Kidney (tissue), 14 donors: ENCODE measurements around the gene VRK3. TPM values are rescaled to one million over a fixed set of nuclear protein-coding genes. Genes with fewer than 3 reads are reported as not detected.

Source experiments
- DNase-seq, 5 donors: peaks; one replicate each; pipeline ENCODE4 v3.0.0-alpha.2; 2013 to 2020
- FAIRE-seq: peaks from 2 replicates; lab custom pipeline; 2012; peaks lifted over from hg19 to GRCh38; lab: Jason Lieb, UNC
- H3K27ac ChIP-seq, 2 donors: one replicate each; pipeline ENCODE4 v1.7.0; 2013; ENCODE audit warnings: low read depth in 2 of 2, low read length in 2 of 2, inconsistent platforms in 1 of 2
- H3K27me3 ChIP-seq: one replicate; pipeline ENCODE4 v1.7.1; 2013; ENCODE audit warnings: low read length, inconsistent platforms; ENCODE audit not compliant: control insufficient read depth, insufficient read depth
- H3K36me3 ChIP-seq, 3 donors: one replicate each; pipeline versions ENCODE4 v1.7.0 to v1.7.1; 2013; ENCODE audit warnings: low read length in 3 of 3, control low read depth in 1 of 3, inconsistent platforms in 1 of 3; ENCODE audit not compliant: insufficient read depth in 3 of 3, control insufficient read depth in 2 of 3
- H3K4me1 ChIP-seq, 3 donors: one replicate each; pipeline versions ENCODE4 v1.7.0 to v1.7.1; 2013; ENCODE audit warnings: low read length in 3 of 3, inconsistent platforms in 1 of 3, low read depth in 1 of 3; ENCODE audit not compliant: control insufficient read depth in 2 of 3, insufficient read depth in 2 of 3
- H3K4me3 ChIP-seq, 3 donors: one replicate each; pipeline versions ENCODE4 v1.7.0 to v1.8.1; 2013; ENCODE audit warnings: low read length in 3 of 3, control low read depth in 1 of 3, inconsistent platforms in 1 of 3
- H3K9ac ChIP-seq, 3 donors: one replicate each; pipeline versions ENCODE4 v1.7.0 to v1.7.1; 2013; ENCODE audit warnings: low read length in 3 of 3, control low read depth in 1 of 3, inconsistent platforms in 1 of 3
- H3K9me3 ChIP-seq, 3 donors: one replicate each; pipeline versions ENCODE4 v1.7.0 to v1.7.1; 2013; ENCODE audit warnings: low read length in 3 of 3, control low read depth in 1 of 3, inconsistent platforms in 1 of 3; ENCODE audit not compliant: control insufficient read depth in 2 of 3, insufficient read depth in 1 of 3
- intact Hi-C: fragments of 100-400 bp; cut with DNase I; formaldehyde crosslinking; loops from one replicate; pipeline ENCODE4 v1.11.1; 2022
- polyA plus RNA-seq: library from polyadenylated mRNA; stranded (reverse); fragments of 350-450 nt; fragmentation: Illumina TruSeq; extraction: RNeasy Lipid Tissue Mini Kit (QIAGEN cat#74804); gene quantifications from one replicate; pipeline ENCODE4 v1.2.3, GENCODE V29; 2014; ENCODE audit warnings: low read depth, low replicate concordance; ENCODE audit not compliant: insufficient read depth
- total RNA-seq: library from RNA; stranded (reverse); fragmentation: NEBNext Ultra II Directional; extraction: Animal tissue kit (Norgen Biotek cat#: 25700); gene quantifications from one replicate; pipeline ENCODE4 v1.2.1, GENCODE V29; 2021
- TF ChIP-seq, protein P1 (sequence below): IDR thresholded peaks from 3 replicates; pipeline ENCODE4 v1.5.1; 2012; ENCODE audit warnings: mild to moderate bottlenecking, moderate library complexity, borderline replicate concordance; ENCODE audit not compliant: insufficient read depth; ENCODE audit errors: extremely low read depth
- donor health status: control.
- donor health status: control.
- donor health status: control.
- donor health status: control.
- donor health status: control.
- donor health status: DM: yes; HTN: yes; CAD: no.
- donor health status: Normal renal cell carcinoma (clear cell type).

Gene VRK3
- total and polyA plus RNA-seq, 2 donors from 2014 or later, result 53.2 to 69.0 TPM

DNA sequence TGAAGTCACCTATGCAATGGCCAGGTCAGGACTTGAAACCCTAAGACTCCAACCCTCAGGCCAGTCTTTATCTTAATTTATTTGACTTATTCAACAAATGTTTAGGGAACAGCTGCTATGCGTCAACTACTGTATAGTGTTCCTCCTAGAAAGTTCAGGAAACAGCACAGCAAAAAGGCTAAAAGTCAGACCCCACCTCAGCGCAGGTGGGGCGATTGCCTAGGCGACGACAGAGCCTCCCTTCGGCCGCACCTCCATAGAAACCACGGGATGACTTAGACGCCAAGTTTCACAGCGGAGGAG, 502 bp downstream of the VRK3 start:
- peaks cover 0 to 4% (median 0%) of the 10 kb centered on the region in 3 donors for H3K36me3 ChIP-seq
- FAIRE-seq, result no peak
- H3K27ac ChIP-seq, result peak overlapping the region; percentile 94 to 97
- H3K4me3 ChIP-seq, result peak overlapping the region; percentile 84 to 98 (median 98)
- DNase-seq, result no peak
- peaks cover 0 to 14% (median 12%) of the 10 kb centered on the region in 3 donors for H3K4me1 ChIP-seq
- peak overlapping the region; percentile 63 to 98 (median 97) for H3K9ac ChIP-seq
- intact Hi-C loops, result no loop called here
- H3K27me3 ChIP-seq, result no peaks in the 10 kb centered on the region
- TF ChIP-seq, protein P1, sequence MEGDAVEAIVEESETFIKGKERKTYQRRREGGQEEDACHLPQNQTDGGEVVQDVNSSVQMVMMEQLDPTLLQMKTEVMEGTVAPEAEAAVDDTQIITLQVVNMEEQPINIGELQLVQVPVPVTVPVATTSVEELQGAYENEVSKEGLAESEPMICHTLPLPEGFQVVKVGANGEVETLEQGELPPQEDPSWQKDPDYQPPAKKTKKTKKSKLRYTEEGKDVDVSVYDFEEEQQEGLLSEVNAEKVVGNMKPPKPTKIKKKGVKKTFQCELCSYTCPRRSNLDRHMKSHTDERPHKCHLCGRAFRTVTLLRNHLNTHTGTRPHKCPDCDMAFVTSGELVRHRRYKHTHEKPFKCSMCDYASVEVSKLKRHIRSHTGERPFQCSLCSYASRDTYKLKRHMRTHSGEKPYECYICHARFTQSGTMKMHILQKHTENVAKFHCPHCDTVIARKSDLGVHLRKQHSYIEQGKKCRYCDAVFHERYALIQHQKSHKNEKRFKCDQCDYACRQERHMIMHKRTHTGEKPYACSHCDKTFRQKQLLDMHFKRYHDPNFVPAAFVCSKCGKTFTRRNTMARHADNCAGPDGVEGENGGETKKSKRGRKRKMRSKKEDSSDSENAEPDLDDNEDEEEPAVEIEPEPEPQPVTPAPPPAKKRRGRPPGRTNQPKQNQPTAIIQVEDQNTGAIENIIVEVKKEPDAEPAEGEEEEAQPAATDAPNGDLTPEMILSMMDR, result no peak
- no peaks in the 10 kb centered on the region for H3K9me3 ChIP-seq

DNA sequence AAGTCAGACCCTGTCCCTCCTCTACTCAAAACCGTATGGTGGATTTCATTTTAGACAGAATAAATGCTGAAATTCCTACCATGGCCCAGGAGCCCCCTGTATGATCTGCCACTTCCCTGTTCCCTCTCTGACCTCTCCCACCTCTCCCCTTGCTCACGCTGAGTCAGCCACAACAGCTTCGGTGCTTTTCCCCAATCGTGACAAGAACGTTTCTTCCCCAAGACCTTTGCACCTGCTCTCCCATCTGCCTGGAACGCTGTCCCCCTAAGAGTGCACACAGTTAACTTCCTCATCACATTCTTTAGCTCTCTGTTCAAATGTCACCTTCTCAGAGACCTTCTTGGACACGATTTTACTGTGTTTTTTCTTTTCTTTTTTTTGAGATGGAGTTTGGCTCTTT, 2.3 kb downstream of the VRK3 start:
- peak overlapping the region in 1 of 2 donors; percentile 60 for H3K27ac ChIP-seq
- FAIRE-seq (no peak), DNase-seq (no peak)
- intact Hi-C loops, result no loop called here
- TF ChIP-seq, protein P1, result no peak
- H3K4me1 ChIP-seq, result peaks cover 0 to 14% (median 12%) of the 10 kb centered on the region in 3 donors
- no peak overlapping the region for H3K9ac ChIP-seq
- no peaks in the 10 kb centered on the region for H3K27me3 ChIP-seq
- H3K4me3 ChIP-seq, result no peak overlapping the region
- no peaks in the 10 kb centered on the region for H3K9me3 ChIP-seq
- peaks cover 0 to 12% (median 7%) of the 10 kb centered on the region in 3 donors for H3K36me3 ChIP-seq

DNA sequence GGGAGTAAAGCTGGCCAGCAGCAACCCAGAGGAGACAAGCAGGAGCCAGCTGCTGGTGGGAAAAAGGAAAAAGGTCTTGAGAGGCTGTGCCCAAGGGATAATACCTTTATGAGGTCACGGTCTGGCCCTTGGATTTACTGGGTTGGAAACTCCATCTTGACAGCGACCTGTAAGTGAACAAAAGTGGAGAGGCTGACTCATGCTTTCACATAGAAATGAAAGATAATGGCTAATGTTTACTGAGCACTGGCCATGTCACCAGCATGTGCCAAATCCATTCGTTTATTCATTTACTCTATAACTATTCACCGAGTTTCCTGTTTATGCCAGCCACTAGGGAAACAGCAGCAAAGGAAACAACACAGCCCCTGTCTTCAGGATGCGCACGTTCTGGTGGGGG, 4.7 kb downstream of the VRK3 start:
- intact Hi-C loops, result no loop called here
- DNase-seq, result no peak
- Histone ChIP-seq H3K4me1 (peaks cover 0 to 12% (median 10%) of the 10 kb centered on the region in 3 donors), H3K27ac (no peak overlapping the region), H3K9ac (no peak overlapping the region), H3K27me3 (no peaks in the 10 kb centered on the region), H3K9me3 (no peaks in the 10 kb centered on the region), H3K36me3 (peaks cover 2 to 26% (median 16%) of the 10 kb centered on the region in 3 donors), H3K4me3 (no peak overlapping the region)
- TF ChIP-seq, protein P1, result no peak
- no peak for FAIRE-seq
